ENCODE results near the gene AEBP1.

AEBP1 gene

GRCh38 chr7:44103923-44104859 lies at the start of gene AEBP1:
AEBP1 (plus strand) TSS chr7:44104345; CDS start chr7:44104666, 321 bp downstream.
- peak; percentile 39 for DNase-seq

DNA sequence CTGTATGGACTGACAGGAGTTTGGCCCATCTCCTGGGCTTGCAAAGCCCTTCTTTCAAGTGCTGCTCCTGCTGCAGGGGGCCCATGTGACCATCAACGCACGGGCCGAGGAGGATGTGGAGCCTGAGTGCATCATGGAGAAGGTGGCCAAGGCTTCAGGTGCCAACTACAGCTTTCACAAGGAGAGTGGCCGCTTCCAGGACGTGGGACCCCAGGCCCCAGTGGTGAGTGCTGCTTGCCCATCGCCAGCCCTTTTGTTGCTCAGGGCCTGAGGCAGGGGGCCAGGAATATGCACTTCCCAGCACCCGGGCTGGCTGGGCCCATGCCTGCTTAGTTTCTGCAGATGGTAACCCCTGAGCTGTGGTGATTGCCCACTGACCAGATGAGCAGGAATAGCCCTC lies 47.5 kb upstream of the AEBP1 start:
- no peak for DNase-seq

- DNase-seq = no peak
Observed at GRCh38 chr7:44057181-44057848, 46.8 kb upstream of the AEBP1 start.

GRCh38 chr7:44057849-44058758 lies 46.0 kb upstream of the AEBP1 start:
- DNase-seq = peak; percentile 37

- DNase-seq = no peak
Observed at GRCh38 chr7:44058759-44059218, 45.4 kb upstream of the AEBP1 start.

DNA sequence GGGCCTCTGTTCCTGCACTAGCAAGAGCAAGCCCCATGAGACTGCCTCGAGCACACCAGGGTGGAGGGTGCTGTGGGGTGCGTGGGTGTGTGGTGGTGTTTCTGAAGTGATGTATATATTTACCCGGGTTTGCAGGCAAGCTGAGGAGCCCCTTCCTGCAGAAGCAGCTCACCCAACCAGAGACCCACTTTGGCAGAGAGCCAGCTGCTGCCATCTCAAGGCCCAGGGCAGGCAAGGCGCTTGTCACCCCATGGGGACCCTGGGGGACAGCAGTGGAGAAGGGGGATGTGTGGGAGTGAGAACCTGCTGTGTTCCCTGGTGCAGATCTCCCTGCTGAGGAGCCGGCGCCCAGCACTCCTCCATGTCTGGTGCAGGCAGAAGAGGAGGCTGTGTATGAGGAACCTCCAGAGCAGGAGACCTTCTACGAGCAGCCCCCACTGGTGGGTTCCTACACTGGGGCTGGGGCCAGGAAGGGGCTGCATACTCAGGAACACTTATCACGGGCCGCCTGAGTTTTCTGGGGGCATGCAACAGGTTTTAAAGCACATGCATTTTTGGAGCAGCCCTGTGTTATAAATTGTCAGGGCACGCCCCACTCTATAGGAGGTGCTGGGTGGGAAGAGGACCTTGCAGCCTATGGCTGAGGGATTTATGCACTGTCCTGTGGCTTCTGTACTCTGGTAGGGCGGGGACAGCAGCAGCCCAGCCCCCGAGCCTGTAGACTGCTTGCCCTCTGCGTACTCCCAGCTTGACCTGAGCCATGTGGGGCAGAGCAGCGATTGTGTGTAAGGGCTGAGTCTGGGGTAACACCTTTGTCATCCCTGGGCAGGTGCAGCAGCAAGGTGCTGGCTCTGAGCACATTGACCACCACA lies 44.7 kb upstream of the AEBP1 start:
- peak; percentile 68 for DNase-seq

DNA sequence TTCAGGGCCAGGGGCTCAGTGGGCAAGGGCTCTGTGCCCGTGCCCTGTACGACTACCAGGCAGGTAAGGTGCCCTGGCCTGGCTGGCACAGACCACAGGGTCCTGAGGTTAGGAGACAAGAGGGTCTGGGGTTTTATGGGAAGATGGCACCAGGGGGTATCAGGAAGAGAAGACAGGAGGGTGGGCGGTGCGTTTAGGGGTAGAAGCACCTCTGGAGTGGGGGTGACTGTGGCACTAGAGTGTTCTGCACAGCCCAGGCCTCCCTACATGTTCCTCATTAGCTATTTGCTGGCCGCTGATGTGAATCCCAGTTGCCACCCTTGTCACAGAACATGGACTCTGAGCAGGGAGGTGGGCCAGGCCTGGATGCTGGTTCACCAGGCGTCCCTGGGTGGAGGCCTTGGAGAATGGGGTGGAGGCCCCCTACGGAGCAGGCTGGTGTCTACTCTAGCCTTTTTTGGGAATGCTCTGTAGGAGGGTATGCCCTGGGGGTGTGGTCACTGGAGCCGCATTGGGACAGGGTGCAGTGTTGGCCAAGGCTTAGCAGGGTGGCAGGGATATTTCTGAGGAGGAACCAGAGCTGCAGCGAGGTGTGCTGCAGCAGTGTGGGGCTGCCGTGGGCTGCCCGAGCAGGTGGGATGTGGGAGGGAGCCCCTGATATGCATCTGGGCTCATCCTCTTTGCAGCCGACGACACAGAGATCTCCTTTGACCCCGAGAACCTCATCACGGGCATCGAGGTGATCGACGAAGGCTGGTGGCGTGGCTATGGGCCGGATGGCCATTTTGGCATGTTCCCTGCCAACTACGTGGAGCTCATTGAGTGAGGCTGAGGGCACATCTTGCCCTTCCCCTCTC lies 43.8 kb upstream of the AEBP1 start:
- no peak for DNase-seq

DNA sequence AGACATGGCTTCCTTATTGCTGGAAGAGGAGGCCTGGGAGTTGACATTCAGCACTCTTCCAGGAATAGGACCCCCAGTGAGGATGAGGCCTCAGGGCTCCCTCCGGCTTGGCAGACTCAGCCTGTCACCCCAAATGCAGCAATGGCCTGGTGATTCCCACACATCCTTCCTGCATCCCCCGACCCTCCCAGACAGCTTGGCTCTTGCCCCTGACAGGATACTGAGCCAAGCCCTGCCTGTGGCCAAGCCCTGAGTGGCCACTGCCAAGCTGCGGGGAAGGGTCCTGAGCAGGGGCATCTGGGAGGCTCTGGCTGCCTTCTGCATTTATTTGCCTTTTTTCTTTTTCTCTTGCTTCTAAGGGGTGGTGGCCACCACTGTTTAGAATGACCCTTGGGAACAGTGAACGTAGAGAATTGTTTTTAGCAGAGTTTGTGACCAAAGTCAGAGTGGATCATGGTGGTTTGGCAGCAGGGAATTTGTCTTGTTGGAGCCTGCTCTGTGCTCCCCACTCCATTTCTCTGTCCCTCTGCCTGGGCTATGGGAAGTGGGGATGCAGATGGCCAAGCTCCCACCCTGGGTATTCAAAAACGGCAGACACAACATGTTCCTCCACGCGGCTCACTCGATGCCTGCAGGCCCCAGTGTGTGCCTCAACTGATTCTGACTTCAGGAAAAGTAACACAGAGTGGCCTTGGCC lies 43.0 kb upstream of the AEBP1 start:
- no peak for DNase-seq

DNA sequence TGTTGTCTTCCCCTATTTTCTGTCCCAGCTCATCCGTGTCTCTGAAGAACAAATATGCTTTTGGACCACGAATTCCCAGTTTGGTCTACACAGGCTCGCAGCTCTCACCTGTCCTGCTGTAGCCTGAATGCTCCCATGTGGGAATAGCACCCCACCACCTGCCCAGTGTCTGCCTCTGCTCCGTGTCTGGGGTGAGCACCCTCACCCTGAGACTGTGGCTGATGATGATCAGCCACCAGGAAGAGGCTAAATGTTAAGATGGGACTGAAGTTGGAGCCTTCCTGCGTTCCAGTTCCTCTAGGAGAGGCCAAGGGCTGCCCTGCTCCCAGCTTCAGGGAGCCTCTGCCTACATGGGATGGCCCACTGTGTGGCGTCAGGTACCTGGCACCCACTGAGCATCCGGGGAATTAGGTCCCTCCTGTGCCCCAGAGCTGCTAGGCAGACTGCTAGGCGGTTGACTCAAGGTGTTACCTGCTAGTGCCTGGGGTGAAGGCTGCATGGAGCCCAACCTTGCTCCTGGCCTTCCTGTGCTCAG lies 42.4 kb upstream of the AEBP1 start:
- no peak for DNase-seq

GRCh38 chr7:44062180-44062902 lies 41.8 kb upstream of the AEBP1 start:
- DNase-seq = no peak

DNA sequence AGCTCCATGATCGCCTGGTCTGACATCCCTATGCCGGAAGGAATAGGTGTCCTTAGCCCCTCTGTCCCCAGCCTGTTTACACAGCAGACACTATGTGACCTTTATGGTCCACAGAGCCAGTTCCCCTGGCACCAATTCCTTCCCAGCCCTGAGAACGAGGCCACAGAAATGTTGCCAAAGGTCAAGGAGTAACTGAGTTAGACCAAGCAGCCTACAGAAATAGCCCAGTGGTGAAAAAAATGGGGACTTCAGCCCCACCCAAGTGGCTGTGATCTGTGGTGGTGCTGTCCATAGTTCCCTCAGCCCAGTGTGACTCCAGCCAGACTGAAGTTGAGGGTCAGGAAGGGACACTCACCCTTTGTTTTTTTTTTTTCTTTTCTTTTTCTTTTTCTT lies 41.2 kb upstream of the AEBP1 start:
- DNase-seq = no peak

GRCh38 chr7:44063547-44063893 lies 40.6 kb upstream of the AEBP1 start:
- no peak for DNase-seq

GRCh38 chr7:44063894-44064651 lies 40.1 kb upstream of the AEBP1 start:
- DNase-seq = no peak

DNA sequence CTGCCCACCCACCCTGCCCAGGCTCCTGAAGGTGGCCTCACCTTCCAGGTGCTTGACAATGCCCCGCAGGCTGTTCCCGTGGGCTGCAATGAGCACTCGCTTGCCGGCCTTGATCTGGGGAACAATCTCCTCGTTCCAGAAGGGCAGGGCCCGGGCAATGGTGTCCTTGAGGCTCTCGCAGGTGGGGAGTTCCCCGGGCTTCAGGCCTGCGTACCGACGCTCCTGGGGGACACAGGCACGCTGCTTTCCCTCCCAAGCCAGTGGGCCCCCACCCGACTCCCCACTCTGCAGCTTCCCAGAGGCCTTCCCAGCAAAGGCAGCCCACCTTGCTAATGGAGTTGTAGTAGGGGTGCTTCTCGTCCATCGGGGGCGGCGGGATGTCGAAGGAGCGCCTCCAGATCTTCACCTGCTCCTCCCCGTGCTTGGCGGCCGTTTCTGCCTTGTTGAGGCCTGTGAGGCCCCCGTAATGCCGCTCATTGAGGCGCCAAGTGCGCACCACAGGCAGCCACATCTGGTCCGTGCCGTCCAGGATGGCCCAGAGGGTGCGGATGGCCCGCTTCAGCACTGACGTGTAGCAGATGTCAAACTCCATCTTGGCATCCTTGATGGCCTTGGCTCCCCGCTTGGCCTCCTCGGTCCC lies 39.2 kb upstream of the AEBP1 start:
- DNase-seq = no peak

GRCh38 chr7:44065431-44066110 lies 38.6 kb upstream of the AEBP1 start, which contains the start of gene PGAM2:
PGAM2 (minus strand) TSS chr7:44065567; CDS start chr7:44065529, 38 bp downstream.
- DNase-seq = no peak

DNA sequence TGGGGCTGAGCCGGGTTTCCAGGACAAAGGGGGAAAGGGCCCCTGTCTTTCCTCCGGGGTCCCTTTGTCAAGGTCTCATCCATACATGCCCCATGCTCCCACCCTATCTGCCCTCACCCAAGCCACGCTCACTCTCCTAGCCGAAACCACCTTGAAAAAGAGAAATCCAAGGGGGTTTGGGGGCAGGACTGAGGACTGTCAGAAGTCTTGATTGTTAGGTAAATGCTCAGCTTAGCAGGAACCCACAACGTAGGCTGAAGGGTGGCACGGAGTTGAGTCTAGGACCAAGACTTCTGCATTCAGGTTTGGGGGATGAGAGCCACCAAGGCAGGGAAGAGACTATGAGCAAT lies 38.1 kb upstream of the AEBP1 start:
- DNase-seq = no peak

DNA sequence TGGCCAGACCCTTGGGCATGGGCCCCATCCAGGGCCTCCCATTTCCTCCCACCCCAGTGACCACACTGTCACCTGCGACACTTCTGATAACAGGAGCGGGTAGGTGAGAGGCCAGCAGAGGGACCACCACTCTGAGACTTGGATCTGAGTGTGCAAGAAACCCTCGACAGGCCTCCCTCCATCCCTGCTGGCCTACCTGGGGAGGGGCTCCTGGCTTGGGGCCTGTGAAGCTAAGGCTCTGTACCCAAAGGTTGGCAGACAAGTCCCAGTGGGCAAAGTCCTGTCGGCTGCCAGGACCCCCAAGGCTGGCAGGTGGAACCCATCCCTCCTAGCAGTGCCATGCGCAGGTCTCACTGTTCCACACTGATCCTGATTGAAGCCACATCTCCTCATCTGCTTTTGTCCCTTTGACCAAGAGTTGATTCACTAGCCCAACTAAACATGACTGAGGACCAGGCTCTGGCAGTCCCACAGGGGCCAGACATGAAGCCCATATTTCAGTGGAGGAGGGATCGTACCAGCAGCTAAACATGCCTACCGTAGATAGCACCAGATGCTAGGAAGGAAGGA lies 37.6 kb upstream of the AEBP1 start:
- DNase-seq = no peak
